Stimulated activated CD4-positive, alpha-beta T cell treated with anti-CD3 and anti-CD28 coated beads, TNF-alpha, amount 100 ng/mL, for 4 hours (primary cell): Measurements from ENCODE around the gene BRIP1.
"Not testable (repeated sequence)": the region's sequence is repeated elsewhere in the genome, so short reads cannot be mapped to it uniquely, and the experiment has no call there.

Experiments used
- DNase-seq, 3 experiments: peaks; one replicate each; pipeline ENCODE4 v3.0.0-alpha.2; 2020; ENCODE audit warnings: low read depth in 3 of 3

BRIP1 gene

DNA sequence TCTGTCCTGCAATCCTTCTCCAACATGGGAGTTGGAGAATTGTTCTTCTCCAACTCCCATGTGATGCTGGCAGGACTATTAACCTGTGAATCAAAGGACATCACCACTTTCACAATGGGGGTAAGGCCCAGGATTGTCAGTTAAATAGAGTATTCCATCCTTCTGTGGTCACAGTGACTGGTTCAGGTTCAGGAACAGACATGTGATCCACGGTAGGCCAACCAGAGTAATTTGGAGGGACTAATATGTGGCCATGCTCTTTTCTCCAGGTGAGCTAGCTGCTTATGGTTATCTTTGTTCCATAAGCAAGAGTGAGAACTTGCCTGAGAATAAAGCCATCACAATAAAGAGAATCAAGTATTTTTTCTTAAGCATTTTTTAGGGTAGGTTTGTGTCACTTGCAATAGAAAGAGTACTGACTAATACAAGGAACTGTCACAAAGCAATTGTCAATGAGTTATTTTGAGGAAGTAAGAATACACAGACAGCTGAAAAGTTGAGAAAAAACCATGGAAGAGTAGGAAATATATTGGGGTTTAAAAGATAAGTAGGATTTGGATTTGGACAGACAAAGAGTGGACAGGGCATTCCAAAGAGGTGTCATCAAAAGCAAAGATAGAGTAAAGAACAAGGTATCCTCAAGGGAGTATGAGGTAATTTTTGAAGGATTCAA lies 63.4 kb downstream of the BRIP1 start:
- DNase-seq: no peak

GRCh38 chr17:61797283-61797682 lies 66.0 kb downstream of the BRIP1 start:
- DNase-seq: no peak

GRCh38 chr17:61795546-61795945 lies 67.8 kb downstream of the BRIP1 start:
- no peak for DNase-seq

- no peak for DNase-seq
Observed at GRCh38 chr17:61794792-61795191, 68.5 kb downstream of the BRIP1 start.

- no peak for DNase-seq
Observed at GRCh38 chr17:61794242-61794641, 69.1 kb downstream of the BRIP1 start.

DNA sequence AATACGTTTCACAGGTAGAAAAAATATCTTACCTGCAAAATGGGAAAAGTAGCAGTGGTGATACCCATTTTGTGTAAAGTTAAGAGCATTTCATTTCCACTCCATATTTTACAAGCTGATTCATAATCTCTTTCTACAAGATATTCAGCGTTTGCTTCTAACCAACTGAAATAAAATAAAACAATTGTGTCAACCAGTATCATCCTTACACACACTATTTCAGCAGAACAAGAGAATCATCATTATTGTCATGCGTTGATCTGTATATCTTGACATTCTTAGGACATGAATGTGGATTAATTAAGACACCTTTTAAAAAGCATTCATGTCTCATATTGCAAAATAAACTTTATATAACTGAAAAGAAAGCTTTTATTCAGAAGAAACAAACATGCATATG lies 69.8 kb downstream of the BRIP1 start:
- no peak for DNase-seq

DNA sequence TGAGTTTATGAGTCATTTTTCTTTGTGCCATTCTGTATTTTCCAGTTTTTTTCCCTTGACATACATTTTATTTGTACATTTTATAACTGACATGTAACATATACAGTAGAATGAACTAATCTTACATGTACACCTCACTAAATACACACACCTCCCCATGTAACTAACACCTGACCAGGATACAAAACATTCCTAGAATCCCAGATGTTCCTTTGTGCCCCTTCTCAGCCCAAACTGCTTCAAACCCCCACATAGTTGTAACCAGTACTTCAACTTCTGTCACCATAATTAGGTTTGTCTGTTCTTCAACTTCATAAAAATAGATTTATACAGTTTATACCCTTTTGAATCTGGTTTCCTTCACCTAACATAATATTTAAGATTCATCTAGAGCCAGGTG lies 73.5 kb downstream of the BRIP1 start:
- no peak for DNase-seq

- no peak for DNase-seq
Observed at GRCh38 chr17:61786088-61786487, 77.2 kb downstream of the BRIP1 start.

DNA sequence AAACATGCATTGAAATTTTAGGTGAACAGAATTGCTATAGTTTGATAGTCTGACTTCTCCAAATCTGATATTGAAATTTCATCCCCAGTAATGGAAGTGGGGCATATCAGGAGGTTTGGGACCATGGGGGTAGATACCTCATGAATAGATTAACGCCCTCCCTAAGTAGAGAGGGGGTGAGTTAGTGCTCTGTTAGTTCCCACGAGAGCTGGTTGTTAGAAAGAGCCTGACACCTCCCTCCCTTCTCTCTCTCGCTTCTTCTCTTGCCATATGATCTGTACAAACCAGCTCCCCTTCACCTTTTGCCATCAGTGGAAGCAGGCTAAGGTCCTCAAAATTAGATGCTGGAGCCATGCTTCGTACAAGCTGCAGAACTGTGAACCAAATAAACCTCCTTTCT lies 78.8 kb downstream of the BRIP1 start:
- DNase-seq: no peak

- no peak for DNase-seq
Observed at GRCh38 chr17:61783556-61784304, 79.6 kb downstream of the BRIP1 start.

GRCh38 chr17:61783120-61783519 lies 80.2 kb downstream of the BRIP1 start:
- no peak for DNase-seq

DNA sequence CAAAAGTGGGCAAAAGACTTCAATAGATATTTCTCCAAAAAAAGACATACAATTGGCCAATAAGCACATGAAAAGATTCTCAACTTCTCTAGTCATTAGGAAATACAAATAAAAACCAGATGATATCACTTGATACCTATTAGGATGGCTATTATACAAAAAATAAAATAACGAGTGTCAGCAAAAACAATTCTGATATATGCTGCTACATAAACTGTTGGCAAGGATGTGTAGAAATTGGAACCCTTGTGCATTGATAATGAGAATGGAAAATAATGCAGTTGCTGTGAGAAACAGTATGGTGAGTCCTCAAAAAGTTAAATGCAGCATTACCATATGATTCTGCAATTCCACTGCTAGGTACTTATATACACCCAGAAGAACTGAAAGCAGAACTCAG lies 80.6 kb downstream of the BRIP1 start:
- no peak for DNase-seq

GRCh38 chr17:61775364-61775763 lies 88.0 kb downstream of the BRIP1 start:
- no peak for DNase-seq

DNA sequence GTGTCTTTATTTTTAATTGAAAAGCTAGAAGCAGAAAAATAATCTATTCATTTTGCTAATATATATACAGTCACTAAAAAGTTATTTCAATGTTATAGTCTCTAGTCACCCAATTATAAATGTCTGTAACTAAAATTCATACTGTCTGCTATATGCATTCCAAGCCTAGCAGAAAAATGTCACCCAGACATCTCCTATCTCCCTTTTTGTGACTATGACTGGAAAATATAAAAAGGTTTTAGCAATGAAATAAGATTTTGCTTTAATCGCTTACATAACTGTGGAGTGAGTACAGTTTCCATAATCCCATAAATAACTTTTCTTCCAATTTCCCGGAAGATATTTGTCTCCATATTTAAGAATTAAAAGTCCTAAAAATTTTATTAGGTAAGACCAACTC lies 88.6 kb downstream of the BRIP1 start:
- DNase-seq: no peak

GRCh38 chr17:61774087-61774486 lies 89.2 kb downstream of the BRIP1 start:
- not testable (repeated sequence) for DNase-seq

- no peak for DNase-seq
Observed at GRCh38 chr17:61770752-61771533, 92.4 kb downstream of the BRIP1 start.

DNA sequence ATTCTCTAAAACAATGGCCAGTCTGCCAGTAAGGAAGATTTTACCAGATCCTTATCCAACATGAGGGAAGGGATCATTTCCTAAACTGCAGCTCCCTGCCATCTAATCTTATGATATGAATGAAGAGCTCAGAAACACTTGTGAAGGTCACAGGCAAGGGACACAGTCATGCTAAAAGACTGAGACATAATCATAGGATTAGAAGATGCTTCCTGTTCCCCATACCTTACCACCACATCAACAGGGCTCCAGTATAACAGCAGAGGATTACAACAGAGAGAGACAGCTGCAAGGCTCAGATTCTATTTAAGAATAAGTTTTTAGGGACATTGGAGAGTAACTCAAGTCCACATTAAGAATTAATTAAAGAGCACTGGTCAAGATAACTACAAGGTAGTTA lies 93.3 kb downstream of the BRIP1 start:
- DNase-seq: no peak

DNA sequence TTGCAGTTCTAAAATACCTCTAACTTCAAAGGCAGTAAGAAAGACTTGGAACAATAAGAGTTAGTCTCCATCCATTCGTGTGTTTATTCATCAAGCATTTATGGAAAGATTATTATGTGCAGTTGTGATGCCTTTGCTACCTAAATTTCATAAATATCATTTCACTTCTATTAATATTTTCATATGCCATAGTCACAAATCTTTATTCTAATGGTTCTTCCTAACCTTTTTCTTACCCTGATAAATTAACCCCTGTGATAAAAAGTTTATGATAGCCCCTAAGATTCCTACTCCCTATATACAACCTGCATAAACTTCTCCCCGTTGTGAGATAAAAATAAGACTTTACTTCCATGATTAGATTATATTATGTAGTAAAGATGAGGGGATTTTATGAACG lies 94.9 kb downstream of the BRIP1 start:
- no peak for DNase-seq

DNA sequence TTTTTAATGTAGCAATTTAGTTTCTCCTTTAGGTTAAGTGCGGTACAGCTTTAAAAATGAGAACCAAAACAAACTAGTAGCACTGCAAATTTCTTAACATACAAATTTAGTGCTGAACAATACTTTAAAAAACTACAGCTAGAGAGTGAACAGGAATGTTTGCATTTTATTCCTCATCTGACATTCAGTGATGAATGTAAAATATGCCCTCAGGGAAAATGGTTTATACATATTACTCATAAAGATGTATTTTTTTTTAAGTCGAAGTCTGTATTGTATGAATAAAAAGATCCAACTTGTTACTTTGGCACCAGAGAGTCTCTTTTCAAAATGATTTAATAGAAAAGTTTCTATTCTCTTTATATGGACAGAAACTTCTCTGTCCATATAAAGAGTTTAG lies 96.8 kb downstream of the BRIP1 start:
- DNase-seq: no peak

GRCh38 chr17:61764846-61765245 lies 98.5 kb downstream of the BRIP1 start:
- DNase-seq: no peak

DNA sequence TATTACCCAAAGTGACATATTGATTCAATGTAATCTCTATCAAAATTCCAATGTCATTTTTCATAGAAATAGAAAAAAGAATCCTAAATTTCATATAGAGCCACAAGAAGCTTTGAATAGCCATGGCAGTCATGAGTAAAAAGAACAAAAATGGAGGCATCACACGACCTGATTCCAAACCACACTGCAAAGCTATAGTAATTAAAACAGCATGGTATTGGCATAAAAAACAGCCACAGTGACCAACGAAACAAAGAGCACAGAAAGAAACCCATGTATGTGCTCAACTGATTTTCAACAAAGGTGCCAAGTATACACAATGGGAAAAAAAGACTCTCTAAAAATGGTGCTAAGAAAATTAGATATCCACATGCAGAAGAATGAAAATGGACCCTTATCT lies 101.5 kb downstream of the BRIP1 start:
- DNase-seq: no peak

GRCh38 chr17:61759362-61759761 lies 104.0 kb downstream of the BRIP1 start:
- no peak for DNase-seq

- DNase-seq: no peak
Observed at GRCh38 chr17:61758430-61758829, 104.9 kb downstream of the BRIP1 start.
